Transverse colon (tissue), 4 donors: ENCODE data around the gene CLDN20.

Experiments
- CTCF ChIP-seq, 5 experiments: fragments of 200-600 bp in 3 of 5; fragments of 450-650 bp in 2 of 5; sonication (generic) in 3 of 5; IDR thresholded peaks; 1 replicate in 2 of 5; 2 replicates in 3 of 5; pipeline ENCODE4 v1.5.1; 2016 to 2017; ENCODE audit warnings: antibody characterized with exemption in 5 of 5, inconsistent platforms in 3 of 5, mild to moderate bottlenecking in 2 of 5, moderate library complexity in 1 of 5
- EP300 ChIP-seq: sonication (generic); formaldehyde crosslinking; IDR thresholded peaks from one replicate; pipeline ENCODE4 v1.6.1; 2017; ENCODE audit warnings: antibody characterized with exemption, low read depth
- POLR2A ChIP-seq: fragments of 450-650 bp; IDR thresholded peaks from one replicate; pipeline ENCODE4 v1.6.1; 2016; ENCODE audit warnings: antibody characterized with exemption, mild to moderate bottlenecking, moderate library complexity
- POLR2AphosphoS5 ChIP-seq, 3 donors: sonication (generic); formaldehyde crosslinking; IDR thresholded peaks; one replicate each; pipeline ENCODE4 v1.6.1; 2016; ENCODE audit warnings: antibody characterized with exemption in 3 of 3

GRCh38 chr6:155224618-155225017 lies 39.2 kb upstream of the CLDN20 start:
- TF ChIP-seq CTCF (IDR thresholded peaks at IDR 0.05) = no peak
- no peak for TF ChIP-seq POLR2AphosphoS5 (IDR thresholded peaks at IDR 0.05)
- TF ChIP-seq POLR2A = no peak
- TF ChIP-seq EP300 = no peak
